Panc1 (cell line): ENCODE measurements around the gene HOXC6. TPM values are rescaled to one million over a fixed set of nuclear protein-coding genes. Genes with fewer than 3 reads are reported as not detected.

Experiments
- ATAC-seq: fragments of 200-7000 bp; cut with Tn5 transposase; 2 replicates; pipeline ENCODE4 v1.9.1; 2020; ENCODE audit warnings: mild to moderate bottlenecking, moderate library complexity
- BruUV-seq: library from RNA; stranded (reverse); fragments of 400-500 nt; replicated peaks from 2 replicates; lab custom pipeline; 2021; lab: Mats Ljungman, UMichigan
- CTCF ChIA-PET: fragments of 300-600 bp; sonication (Branson Sonifier 250); formaldehyde crosslinking; loops from one replicate; lab custom pipeline; 2022; ENCODE audit warnings: antibody characterized with exemption; lab: Charles Lee
- POLR2A ChIA-PET: fragments of 300-600 bp; sonication (Branson Sonifier 250); formaldehyde crosslinking; loops from one replicate; lab custom pipeline; 2022; ENCODE audit warnings: antibody characterized with exemption; lab: Charles Lee
- DNase-seq: peaks from one replicate; pipeline ENCODE4 v3.0.0-alpha.2; 2010; ENCODE audit warnings: low read depth, low spot score
- H3K27ac ChIP-seq: 2 replicates; pipeline ENCODE4 v1.5.1; 2011; ENCODE audit warnings: mild to moderate bottlenecking, low read length, inconsistent platforms
- H3K27me3 ChIP-seq: fragments of 200-500 bp; sonication (Bioruptor generic); 2 replicates; pipeline ENCODE4 v1.6.0; 2014; ENCODE audit warnings: low read length, inconsistent platforms; ENCODE audit not compliant: control insufficient read depth, insufficient read depth
- H3K36me3 ChIP-seq: fragments of 200-500 bp; sonication (Bioruptor generic); 2 replicates; pipeline ENCODE4 v1.5.1; 2014; ENCODE audit warnings: inconsistent platforms, mild to moderate bottlenecking, low read length, moderate library complexity; ENCODE audit not compliant: control insufficient read depth, insufficient read depth
- H3K4me1 ChIP-seq: 2 replicates; pipeline ENCODE4 v1.5.1; 2011; ENCODE audit warnings: inconsistent platforms, mild to moderate bottlenecking, low read length, moderate library complexity; ENCODE audit not compliant: control insufficient read depth, insufficient read depth
- H3K4me3 ChIP-seq, 2 experiments: 2 replicates each; pipeline ENCODE4 v1.5.1; 2011 to 2012; ENCODE audit warnings: low read depth in 2 of 2, low read length in 2 of 2, mild to moderate bottlenecking in 2 of 2, inconsistent platforms in 1 of 2, moderate library complexity in 1 of 2
- H3K9me3 ChIP-seq: fragments of 200-500 bp; sonication (Bioruptor generic); 2 replicates; pipeline ENCODE4 v1.5.1; 2014; ENCODE audit warnings: low read depth, mild to moderate bottlenecking, inconsistent platforms, low read length, moderate library complexity; ENCODE audit not compliant: control insufficient read depth, insufficient read depth
- CTCF ChIP-seq: fragments of 450-650 bp; IDR thresholded peaks from 2 replicates; pipeline ENCODE4 v1.5.1; 2017; ENCODE audit warnings: mild to moderate bottlenecking
- POLR2AphosphoS5 ChIP-seq: IDR thresholded peaks from 2 replicates; pipeline ENCODE4 v1.6.1; 2012; ENCODE audit warnings: mild to moderate bottlenecking, low read depth, low read length, moderate library complexity
- REST ChIP-seq, 2 experiments: IDR thresholded peaks; 2 replicates each; pipeline ENCODE4 v1.6.1; 2011 to 2012; ENCODE audit warnings: low read depth in 2 of 2, control low read depth in 1 of 2, low read length in 1 of 2, mild to moderate bottlenecking in 1 of 2, moderate library complexity in 1 of 2; ENCODE audit not compliant: insufficient read depth in 1 of 2
- SIN3A ChIP-seq: IDR thresholded peaks from 2 replicates; pipeline ENCODE4 v1.6.1; 2012; ENCODE audit warnings: low read depth, mild to moderate bottlenecking, low read length, moderate library complexity, borderline replicate concordance; ENCODE audit not compliant: insufficient read depth
- TCF7L2 ChIP-seq: IDR thresholded peaks from 2 replicates; pipeline ENCODE4 v1.6.1; 2011; ENCODE audit warnings: mild to moderate bottlenecking, low read depth, low read length, inconsistent platforms
- in situ Hi-C: cut with HindIII; loops from 2 replicates; pipeline ENCODE4 v1.10.0; 2016; ENCODE audit warnings: low sequenced_read_pairs, low pct_unique_long_range_greater_than_20kb
- intact Hi-C: fragments of 100-400 bp; cut with micrococcal nuclease; formaldehyde crosslinking; loops from one replicate; pipeline ENCODE4 v1.10.0; 2022; ENCODE audit not compliant: unreplicated experiment
- total RNA-seq: library from RNA; stranded (reverse); gene quantifications from one replicate; pipeline ENCODE4 v1.2.1, GENCODE V29; 2021; ENCODE audit not compliant: unreplicated experiment

Gene HOXC6
- total RNA-seq, 1 experiment from 2014 or later, result 52.2 TPM

GRCh38 chr12:54018468-54018984, 9.7 kb upstream of the HOXC6 start:
- Histone ChIP-seq H3K4me3 (peak overlapping the region; percentile 72 to 91), H3K9me3 (no peaks in the 10 kb centered on the region), H3K4me1 (peaks cover 60% of the 10 kb centered on the region), H3K36me3 (peaks cover 2% of the 10 kb centered on the region; the same call in 1 of the 2 replicates), H3K27ac (peak overlapping the region; percentile 94), H3K27me3 (no peaks in the 10 kb centered on the region)
- TF ChIP-seq SIN3A, result peak; percentile 53; the same call in 1 of the 2 replicates
- TF ChIP-seq REST (IDR thresholded peaks at IDR 0.05; ENCODE audit: insufficient read depth in 1 of 2, low read depth in 2 of 2, low read length in 1 of 2), result 0 out of 4 replicates have a peak, but pooled peaks of 1 of the 2 experiments have one; percentile 11
- no peak for TF ChIP-seq TCF7L2
- TF ChIP-seq POLR2AphosphoS5, result peak; percentile 76
- no TSS peak for BruUV-seq
- DNase-seq (no peak), ATAC-seq (peak; percentile 23)
- POLR2A ChIA-PET, result no interaction called here
- intact Hi-C loops, result no loop called here
- in situ Hi-C loops, result no loop called here
- CTCF ChIA-PET, result interaction anchor here (1.1 kb wide), 1 partner anchor 13 kb away, joined by 3 read pairs; no protein-coding TSS in a partner anchor

- ChIA-PET CTCF (no interaction called here), POLR2A (no interaction called here)
- Histone ChIP-seq H3K4me3 (peak overlapping the region; percentile 72 to 91), H3K36me3 (peaks cover 2% of the 10 kb centered on the region; the same call in 1 of the 2 replicates), H3K9me3 (no peaks in the 10 kb centered on the region), H3K27ac (peak overlapping the region; percentile 95), H3K4me1 (peaks cover 60% of the 10 kb centered on the region), H3K27me3 (no peaks in the 10 kb centered on the region)
- in situ Hi-C loops (no loop called here), intact Hi-C loops (no loop called here)
- DNase-seq (no peak), ATAC-seq (no peak)
- TF ChIP-seq TCF7L2, result no peak
- peak; percentile 68; the same call in 1 of the 2 replicates for TF ChIP-seq POLR2AphosphoS5
- no peak for TF ChIP-seq CTCF
- no TSS peak for BruUV-seq
Observed at GRCh38 chr12:54019091-54019811, 9.0 kb upstream of the HOXC6 start.
